ENCODE results near the gene TTLL6. TPM values are rescaled to one million over a fixed set of nuclear protein-coding genes. Genes with fewer than 3 reads are reported as not detected.

TTLL6 gene
- total RNA-seq, 1 donor from 2014 or later: not detected

DNA sequence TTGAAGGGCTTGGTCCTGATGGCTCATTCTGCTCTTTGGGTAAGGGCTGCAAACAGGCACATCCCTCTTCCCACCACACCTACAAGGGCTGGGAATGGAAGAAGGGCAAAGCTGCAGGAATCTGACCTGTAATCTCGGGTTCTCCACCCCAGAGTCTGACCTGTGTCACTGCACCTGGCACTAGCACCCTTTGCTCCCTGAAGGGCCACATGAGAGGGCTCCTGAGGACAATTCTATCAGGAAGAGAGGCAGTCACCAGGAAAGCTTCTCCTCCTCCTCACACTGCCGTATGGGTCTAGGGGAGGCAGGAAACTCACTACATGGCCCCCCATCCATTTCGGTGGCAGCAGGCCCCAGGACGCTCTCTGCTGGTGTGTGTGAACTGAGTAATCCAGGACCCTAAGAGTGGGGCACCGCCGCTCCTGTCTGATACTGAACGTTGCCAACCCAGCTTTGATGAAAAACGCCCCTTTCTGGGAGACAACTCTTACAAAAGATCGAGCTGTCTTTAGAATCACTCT lies 26.4 kb downstream of the TTLL6 start:
- FAIRE-seq (no peak), DNase-seq (ENCODE audit: low read depth) (no peak)
- H3K4me1 ChIP-seq (ENCODE audit: insufficient read depth, low read length): no peaks in the 10 kb centered on the region
- H3K79me2 ChIP-seq (ENCODE audit: insufficient read depth, low read length): no peaks in the 10 kb centered on the region
- Mint-ChIP-seq H3K4me3 (ENCODE audit: unreplicated experiment) (no peak overlapping the region), H3K9me3 (ENCODE audit: unreplicated experiment) (no peaks in the 10 kb centered on the region), H3K36me3 (ENCODE audit: low read depth, unreplicated experiment) (no peaks in the 10 kb centered on the region), H3K27ac (ENCODE audit: unreplicated experiment) (no peak overlapping the region), H3K27me3 (ENCODE audit: low read depth, unreplicated experiment) (peaks cover 72% of the 10 kb centered on the region), H3K4me1 (ENCODE audit: low read depth, unreplicated experiment) (peaks cover 5% of the 10 kb centered on the region)
- H3K36me3 ChIP-seq (ENCODE audit: insufficient read depth, low read length): no peaks in the 10 kb centered on the region
- H3K27ac ChIP-seq (ENCODE audit: low read depth, low read length): no peak overlapping the region
- H3K4me3 ChIP-seq (ENCODE audit: insufficient read depth, low read depth, low read length): no peak overlapping the region
- H3K27me3 ChIP-seq (ENCODE audit: insufficient read depth, low read length): peaks cover 45% of the 10 kb centered on the region
- TF ChIP-seq EZH2 (IDR thresholded peaks at IDR 0.05; ENCODE audit: insufficient read depth, low read length): no peak
- TF ChIP-seq, protein P1, sequence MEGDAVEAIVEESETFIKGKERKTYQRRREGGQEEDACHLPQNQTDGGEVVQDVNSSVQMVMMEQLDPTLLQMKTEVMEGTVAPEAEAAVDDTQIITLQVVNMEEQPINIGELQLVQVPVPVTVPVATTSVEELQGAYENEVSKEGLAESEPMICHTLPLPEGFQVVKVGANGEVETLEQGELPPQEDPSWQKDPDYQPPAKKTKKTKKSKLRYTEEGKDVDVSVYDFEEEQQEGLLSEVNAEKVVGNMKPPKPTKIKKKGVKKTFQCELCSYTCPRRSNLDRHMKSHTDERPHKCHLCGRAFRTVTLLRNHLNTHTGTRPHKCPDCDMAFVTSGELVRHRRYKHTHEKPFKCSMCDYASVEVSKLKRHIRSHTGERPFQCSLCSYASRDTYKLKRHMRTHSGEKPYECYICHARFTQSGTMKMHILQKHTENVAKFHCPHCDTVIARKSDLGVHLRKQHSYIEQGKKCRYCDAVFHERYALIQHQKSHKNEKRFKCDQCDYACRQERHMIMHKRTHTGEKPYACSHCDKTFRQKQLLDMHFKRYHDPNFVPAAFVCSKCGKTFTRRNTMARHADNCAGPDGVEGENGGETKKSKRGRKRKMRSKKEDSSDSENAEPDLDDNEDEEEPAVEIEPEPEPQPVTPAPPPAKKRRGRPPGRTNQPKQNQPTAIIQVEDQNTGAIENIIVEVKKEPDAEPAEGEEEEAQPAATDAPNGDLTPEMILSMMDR (IDR thresholded peaks at IDR 0.05; ENCODE audit: insufficient read depth, low read depth, low read length): no peak
- H2AFZ ChIP-seq (ENCODE audit: low read depth, low read length): no peak overlapping the region
- no peaks in the 10 kb centered on the region for H3K9me3 ChIP-seq (ENCODE audit: insufficient read depth, low read depth, low read length)
- no peak overlapping the region for H3K4me2 ChIP-seq (ENCODE audit: low read length)
- no peak overlapping the region for H3K9ac ChIP-seq (ENCODE audit: low read length)
- no peaks in the 10 kb centered on the region for H4K20me1 ChIP-seq (ENCODE audit: insufficient read depth, low read length)

DNA sequence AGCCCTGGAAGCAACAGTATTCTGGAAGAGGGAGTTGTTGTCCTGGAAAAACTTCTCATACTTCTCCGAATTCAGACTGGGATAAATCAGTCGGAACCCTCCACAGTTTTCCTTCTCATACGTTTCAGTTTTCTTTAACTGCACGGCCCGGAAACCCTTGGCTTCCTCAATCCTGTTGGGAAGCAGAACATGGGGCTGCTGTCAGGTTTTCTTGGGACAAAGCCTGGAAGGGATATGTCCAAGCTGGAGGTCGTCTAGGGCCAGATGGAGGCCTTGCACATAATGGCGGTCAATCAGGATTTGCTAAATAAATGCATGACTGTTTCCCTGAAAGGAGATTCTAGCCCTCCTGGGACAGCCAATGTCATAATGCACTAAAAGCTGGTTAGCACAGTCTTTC lies 29.2 kb downstream of the TTLL6 start:
- Mint-ChIP-seq H3K4me3 (ENCODE audit: unreplicated experiment) (no peak overlapping the region), H3K27me3 (ENCODE audit: low read depth, unreplicated experiment) (peaks cover 72% of the 10 kb centered on the region), H3K36me3 (ENCODE audit: low read depth, unreplicated experiment) (no peaks in the 10 kb centered on the region), H3K27ac (ENCODE audit: unreplicated experiment) (no peak overlapping the region), H3K4me1 (ENCODE audit: low read depth, unreplicated experiment) (no peaks in the 10 kb centered on the region), H3K9me3 (ENCODE audit: unreplicated experiment) (no peaks in the 10 kb centered on the region)
- TF ChIP-seq, protein P1 (IDR thresholded peaks at IDR 0.05; ENCODE audit: insufficient read depth, low read depth, low read length): no peak
- no peak for TF ChIP-seq EZH2 (IDR thresholded peaks at IDR 0.05; ENCODE audit: insufficient read depth, low read length)
- Histone ChIP-seq H3K79me2 (ENCODE audit: insufficient read depth, low read length) (no peaks in the 10 kb centered on the region), H4K20me1 (ENCODE audit: insufficient read depth, low read length) (no peaks in the 10 kb centered on the region), H3K4me3 (ENCODE audit: insufficient read depth, low read depth, low read length) (no peak overlapping the region), H3K36me3 (ENCODE audit: insufficient read depth, low read length) (no peaks in the 10 kb centered on the region), H3K27ac (ENCODE audit: low read depth, low read length) (no peak overlapping the region), H3K4me1 (ENCODE audit: insufficient read depth, low read length) (no peaks in the 10 kb centered on the region), H3K4me2 (ENCODE audit: low read length) (no peak overlapping the region), H3K9me3 (ENCODE audit: insufficient read depth, low read depth, low read length) (no peaks in the 10 kb centered on the region), H3K27me3 (ENCODE audit: insufficient read depth, low read length) (peaks cover 46% of the 10 kb centered on the region), H3K9ac (ENCODE audit: low read length) (no peak overlapping the region), H2AFZ (ENCODE audit: low read depth, low read length) (no peak overlapping the region)
- DNase-seq (ENCODE audit: low read depth): no peak
- FAIRE-seq: no peak

DNA sequence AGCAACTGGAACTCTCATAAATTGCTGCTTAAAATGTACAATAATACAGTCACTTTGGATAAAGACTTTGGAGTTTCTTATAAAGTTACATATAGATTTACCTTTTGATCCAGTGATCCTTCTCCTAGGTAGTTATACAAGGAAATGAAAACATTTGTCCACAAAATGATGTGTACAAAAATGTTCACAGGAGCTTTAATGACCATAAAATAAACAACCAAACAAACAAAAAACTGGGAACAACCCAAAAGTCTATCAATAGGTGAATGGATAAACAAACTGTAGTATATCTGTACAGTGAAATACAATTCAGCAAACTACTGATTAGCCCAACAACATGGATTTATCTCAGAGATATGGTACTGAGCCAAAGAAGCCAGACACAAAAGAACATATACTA lies 37.6 kb downstream of the TTLL6 start:
- Histone ChIP-seq H3K4me2 (ENCODE audit: low read length) (no peak overlapping the region), H3K4me1 (ENCODE audit: insufficient read depth, low read length) (no peaks in the 10 kb centered on the region)
- FAIRE-seq: no peak

More for the DNA sequence above, 37.6 kb downstream of the TTLL6 start:
- Mint-ChIP-seq H3K27me3 (ENCODE audit: low read depth, unreplicated experiment) (peaks cover 34% of the 10 kb centered on the region), H3K27ac (ENCODE audit: unreplicated experiment) (no peak overlapping the region), H3K4me1 (ENCODE audit: low read depth, unreplicated experiment) (no peaks in the 10 kb centered on the region), H3K36me3 (ENCODE audit: low read depth, unreplicated experiment) (no peaks in the 10 kb centered on the region), H3K9me3 (ENCODE audit: unreplicated experiment) (peaks cover 2% of the 10 kb centered on the region), H3K4me3 (ENCODE audit: unreplicated experiment) (no peak overlapping the region)
- H2AFZ ChIP-seq (ENCODE audit: low read depth, low read length): no peak overlapping the region
- H3K9me3 ChIP-seq (ENCODE audit: insufficient read depth, low read depth, low read length): no peaks in the 10 kb centered on the region
- no peaks in the 10 kb centered on the region for H3K79me2 ChIP-seq (ENCODE audit: insufficient read depth, low read length)
- H3K27ac ChIP-seq (ENCODE audit: low read depth, low read length): no peak overlapping the region
- peaks cover 5% of the 10 kb centered on the region for H3K27me3 ChIP-seq (ENCODE audit: insufficient read depth, low read length)
- TF ChIP-seq, protein P1 (IDR thresholded peaks at IDR 0.05; ENCODE audit: insufficient read depth, low read depth, low read length): no peak
- TF ChIP-seq EZH2 (IDR thresholded peaks at IDR 0.05; ENCODE audit: insufficient read depth, low read length): no peak
- no peaks in the 10 kb centered on the region for H4K20me1 ChIP-seq (ENCODE audit: insufficient read depth, low read length)
- no peak for DNase-seq (ENCODE audit: low read depth)
- H3K4me3 ChIP-seq (ENCODE audit: insufficient read depth, low read depth, low read length): no peak overlapping the region
- no peak overlapping the region for H3K9ac ChIP-seq (ENCODE audit: low read length)
- H3K36me3 ChIP-seq (ENCODE audit: insufficient read depth, low read length): no peaks in the 10 kb centered on the region

Measured in astrocyte (in vitro differentiated cells and primary cell).